ENCODE data around the gene TCF7L2.

DNA sequence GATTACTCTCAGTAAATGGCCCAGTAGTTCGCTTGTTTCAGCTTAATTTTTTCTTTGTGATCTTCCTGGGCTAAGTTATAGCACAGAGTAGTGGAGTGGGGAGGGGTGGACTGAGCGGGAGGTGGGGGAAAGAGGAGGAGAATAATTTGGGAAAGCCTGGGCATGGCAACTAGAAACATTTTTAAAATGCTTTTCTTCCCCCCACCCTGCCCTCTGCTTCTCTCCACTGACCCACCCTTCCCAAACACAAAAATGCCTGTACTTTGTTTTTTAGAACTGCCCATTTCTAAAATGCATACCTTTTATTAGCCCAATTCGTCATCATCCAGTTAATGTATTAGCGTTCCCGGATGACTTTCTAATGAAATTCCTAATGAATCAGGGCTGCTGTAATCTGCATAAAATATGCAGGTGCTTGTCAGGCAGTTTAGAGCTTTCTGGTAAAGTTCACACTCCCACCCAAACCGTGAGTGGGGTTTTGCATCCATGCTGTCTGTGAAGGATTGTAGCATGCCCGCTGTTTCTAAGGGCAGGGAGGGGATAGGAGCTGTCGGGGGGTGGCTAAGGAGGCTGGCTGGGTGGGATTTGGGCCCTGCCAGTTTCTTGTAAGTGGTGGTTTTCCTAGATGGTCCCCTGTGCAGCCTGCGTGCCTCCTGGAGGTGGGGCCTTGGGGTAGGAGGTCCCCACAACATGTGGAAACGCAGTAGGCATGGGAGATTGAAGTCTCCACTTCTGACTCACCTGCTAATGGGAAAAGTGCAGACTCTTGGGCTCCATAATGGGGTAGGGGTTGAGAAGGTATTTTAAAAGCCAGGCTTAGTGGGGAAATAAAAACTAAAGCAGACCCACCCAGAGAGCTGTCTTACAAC lies 190.3 kb downstream of the TCF7L2 start:
- no peak for TF ChIP-seq CTCF (conservative IDR thresholded peaks at IDR 0.05 in 1 of 2, IDR thresholded peaks at IDR 0.05 in 1 of 2; ENCODE audit: low read depth in 1 of 2, low read length in 2 of 2)
- TF ChIP-seq EZH2 (IDR thresholded peaks at IDR 0.05; ENCODE audit: low read length, missing control alignments), result no peak
